ENCODE results near the gene INTS13. TPM values are rescaled to one million over a fixed set of nuclear protein-coding genes. Genes with fewer than 3 reads are reported as not detected.

Gene INTS13
- total RNA-seq, 1 donor from 2014 or later, result 25.5 TPM

GRCh38 chr12:26874501-26875296 is 63.1 kb downstream of the INTS13 start:
- TF ChIP-seq CTCF (IDR thresholded peaks at IDR 0.05; ENCODE audit: unreplicated experiment), result no peak
- Mint-ChIP-seq H3K36me3 (peaks cover 6% of the 10 kb centered on the region), H3K27me3 (ENCODE audit: low read depth) (no peaks in the 10 kb centered on the region), H3K27ac (peak overlapping the region; percentile 30), H3K9me3 (peaks cover 24% of the 10 kb centered on the region), H3K4me1 (peaks cover 29% of the 10 kb centered on the region), H3K4me3 (no peak overlapping the region)
- no peak for DNase-seq (ENCODE audit: low spot score in 2 of 2, unreplicated experiment in 2 of 2)

GRCh38 chr12:26872625-26873024 is 65.2 kb downstream of the INTS13 start:
- DNase-seq (ENCODE audit: low spot score in 2 of 2, unreplicated experiment in 2 of 2), result no peak
- H3K9me3 Mint-ChIP-seq, result peaks cover 16% of the 10 kb centered on the region
- H3K4me1 Mint-ChIP-seq, result peaks cover 29% of the 10 kb centered on the region
- H3K27me3 Mint-ChIP-seq (ENCODE audit: low read depth), result no peaks in the 10 kb centered on the region
- no peak overlapping the region for H3K27ac Mint-ChIP-seq
- H3K4me3 Mint-ChIP-seq, result no peak overlapping the region
- peaks cover 2% of the 10 kb centered on the region for H3K36me3 Mint-ChIP-seq
- no peak for TF ChIP-seq CTCF (IDR thresholded peaks at IDR 0.05; ENCODE audit: unreplicated experiment)

DNA sequence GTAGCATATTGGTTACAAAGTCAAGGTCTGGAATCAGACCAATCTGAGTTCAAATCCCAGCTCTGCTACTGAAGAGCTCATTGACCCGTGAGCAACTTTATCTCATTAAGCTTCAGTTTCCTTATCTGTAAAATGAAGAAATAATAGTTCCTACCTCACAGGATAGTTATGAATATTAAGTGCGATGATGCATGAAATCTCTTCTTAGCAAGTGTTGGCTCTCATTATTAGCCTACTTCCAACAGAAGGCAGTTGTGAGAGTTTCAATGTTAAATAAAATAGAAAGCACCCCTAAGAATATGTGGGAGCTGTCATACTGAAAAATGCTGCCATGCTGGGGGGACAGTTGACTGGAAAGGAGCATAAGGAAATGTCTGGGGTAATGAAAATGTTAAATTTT is 65.8 kb downstream of the INTS13 start:
- no peak for DNase-seq (ENCODE audit: low spot score in 2 of 2, unreplicated experiment in 2 of 2)
- H3K9me3 Mint-ChIP-seq, result peaks cover 11% of the 10 kb centered on the region
- H3K27ac Mint-ChIP-seq, result no peak overlapping the region
- H3K27me3 Mint-ChIP-seq (ENCODE audit: low read depth), result no peaks in the 10 kb centered on the region
- TF ChIP-seq CTCF (IDR thresholded peaks at IDR 0.05; ENCODE audit: unreplicated experiment), result no peak
- peaks cover 2% of the 10 kb centered on the region for H3K36me3 Mint-ChIP-seq
- H3K4me1 Mint-ChIP-seq, result peaks cover 29% of the 10 kb centered on the region
- H3K4me3 Mint-ChIP-seq, result no peak overlapping the region

- TF ChIP-seq CTCF (IDR thresholded peaks at IDR 0.05; ENCODE audit: unreplicated experiment), result no peak
- no peaks in the 10 kb centered on the region for H3K27me3 Mint-ChIP-seq (ENCODE audit: low read depth)
- H3K4me1 Mint-ChIP-seq, result peaks cover 29% of the 10 kb centered on the region
- peaks cover 4% of the 10 kb centered on the region for H3K9me3 Mint-ChIP-seq
- DNase-seq (ENCODE audit: low spot score in 2 of 2, unreplicated experiment in 2 of 2), result peak in 1 of 2 experiments; percentile 43
- H3K36me3 Mint-ChIP-seq, result no peaks in the 10 kb centered on the region
- H3K27ac Mint-ChIP-seq, result peak overlapping the region; percentile 22
- no peak overlapping the region for H3K4me3 Mint-ChIP-seq
These were observed 67.0 kb downstream of the INTS13 start for GRCh38 chr12:26870491-26871419.

DNA sequence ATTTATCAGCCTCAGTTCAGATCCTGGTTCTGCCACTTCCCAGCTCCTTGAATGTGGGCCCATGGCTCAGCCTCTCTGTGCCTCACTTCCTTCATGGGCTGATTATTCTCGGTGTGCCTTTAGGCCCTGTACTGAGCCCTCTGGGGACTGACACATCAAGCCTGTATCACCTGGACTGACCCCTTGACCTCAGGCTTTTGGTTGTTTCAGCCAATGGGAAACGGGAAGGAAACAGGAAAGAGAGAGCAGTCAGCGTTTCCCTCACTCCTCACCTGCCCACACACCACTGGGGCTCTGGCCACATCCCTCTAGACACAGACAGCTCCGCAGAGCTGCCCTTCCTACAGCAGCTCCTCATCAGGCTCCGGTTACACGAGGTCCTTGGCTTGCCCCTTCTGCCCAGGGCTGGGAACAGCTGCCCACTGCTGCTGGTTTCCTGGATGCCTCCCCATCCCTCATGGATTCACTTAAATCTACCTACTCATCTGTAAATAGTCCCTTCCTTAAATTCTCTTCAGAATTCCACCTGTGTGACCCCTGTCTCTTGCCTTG is 67.8 kb downstream of the INTS13 start:
- Mint-ChIP-seq H3K4me3 (no peak overlapping the region), H3K27me3 (ENCODE audit: low read depth) (no peaks in the 10 kb centered on the region), H3K27ac (peak overlapping the region; percentile 22), H3K4me1 (peaks cover 29% of the 10 kb centered on the region), H3K36me3 (no peaks in the 10 kb centered on the region), H3K9me3 (peaks cover 4% of the 10 kb centered on the region)
- no peak for TF ChIP-seq CTCF (IDR thresholded peaks at IDR 0.05; ENCODE audit: unreplicated experiment)
- DNase-seq (ENCODE audit: low spot score in 2 of 2, unreplicated experiment in 2 of 2), result no peak
